Pons (tissue), 1 donor: ENCODE results near the gene PRR18.
"Not testable (repeated sequence)": the region's sequence is repeated elsewhere in the genome, so short reads cannot be mapped to it uniquely, and the experiment has no call there.

ENCODE experiments used
- DNase-seq: peaks from one replicate; pipeline ENCODE4 v3.0.0-alpha.2; 2016; ENCODE audit warnings: low spot score

The PRR18 gene, protein sequence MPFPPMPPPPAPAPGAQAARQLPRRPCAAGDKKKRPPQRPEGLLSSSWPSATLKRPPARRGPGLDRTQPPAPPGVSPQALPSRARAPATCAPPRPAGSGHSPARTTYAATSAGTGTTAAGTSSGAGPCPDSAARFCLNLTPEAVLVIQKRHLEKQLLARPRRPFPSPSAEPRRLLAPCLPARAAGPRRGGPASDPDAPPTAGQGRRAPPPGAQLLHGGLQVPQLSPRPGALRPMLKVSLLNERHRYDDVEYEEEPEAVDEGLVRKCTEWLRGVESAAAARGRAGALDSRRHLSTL

GRCh38 chr6:166308033-166308768, at the start of gene PRR18:
Gene PRR18 (minus strand): TSS chr6:166308392. CDS start chr6:166308142, 250 bp downstream.
- DNase-seq: peak; percentile 77

DNA sequence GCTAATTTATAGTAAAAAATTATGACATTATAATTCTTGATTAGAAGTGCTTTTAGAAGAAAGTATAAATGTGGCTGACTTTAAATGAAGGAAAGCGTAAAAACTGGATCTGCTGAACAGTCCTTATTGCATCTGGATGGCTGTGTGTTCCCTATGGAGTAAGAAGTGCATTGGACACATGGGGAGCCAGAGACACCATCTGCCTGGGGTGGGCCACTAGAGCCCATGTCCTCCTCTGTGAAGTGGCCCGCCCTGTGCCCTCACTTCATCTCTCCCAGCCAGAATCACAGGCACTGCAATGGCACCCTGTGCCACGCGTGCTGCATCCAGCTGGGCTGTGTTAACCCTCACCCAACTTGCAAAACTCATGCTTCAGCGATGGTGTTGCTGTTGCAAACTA, 47.4 kb upstream of the PRR18 start:
- no peak for DNase-seq

GRCh38 chr6:166354965-166355364, 46.8 kb upstream of the PRR18 start:
- DNase-seq: no peak

DNA sequence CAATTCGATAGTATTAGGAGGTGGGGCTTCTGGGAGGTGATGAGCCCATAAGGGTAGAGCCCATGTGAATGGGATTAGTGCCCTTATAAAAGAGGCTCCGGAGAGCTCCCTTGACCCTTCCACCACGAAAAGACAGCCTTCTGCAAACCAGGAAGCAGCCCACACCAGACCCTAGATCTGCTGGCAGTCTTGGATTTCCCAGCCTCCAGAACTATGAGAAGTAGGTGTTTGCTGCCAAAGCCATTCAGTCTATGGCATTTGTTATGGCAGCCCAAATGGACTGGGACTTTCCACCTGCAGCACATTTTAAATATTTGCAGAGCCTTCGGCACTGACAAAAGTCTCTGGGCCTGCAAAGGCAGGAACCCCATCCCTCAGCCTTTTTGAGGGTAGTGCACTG, 46.0 kb upstream of the PRR18 start:
- DNase-seq: no peak

DNA sequence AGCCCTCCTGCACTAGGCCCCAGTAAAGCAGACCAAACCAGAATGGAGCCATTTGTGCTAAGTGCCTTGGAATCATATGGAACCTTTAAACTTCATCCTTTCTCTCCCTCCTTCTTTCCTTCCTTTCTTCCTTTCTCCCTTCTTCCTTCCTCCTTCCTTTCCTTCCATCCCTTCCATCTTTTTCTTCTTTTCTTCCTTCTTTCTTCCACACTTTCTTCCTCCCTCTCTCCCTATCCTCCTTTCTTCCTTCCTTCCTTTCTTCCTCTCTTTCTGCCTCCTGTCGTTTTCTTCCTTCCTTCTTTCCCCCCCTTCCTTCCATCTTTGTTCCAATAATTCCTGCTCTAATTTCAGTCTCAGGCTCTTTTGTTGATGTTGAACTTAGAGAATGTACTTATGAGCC, 45.3 kb upstream of the PRR18 start:
- DNase-seq: no peak

- DNase-seq: no peak
These were observed 44.7 kb upstream of the PRR18 start for GRCh38 chr6:166352923-166353322.

GRCh38 chr6:166351715-166352285, 43.6 kb upstream of the PRR18 start:
- DNase-seq: peak; percentile 79

DNA sequence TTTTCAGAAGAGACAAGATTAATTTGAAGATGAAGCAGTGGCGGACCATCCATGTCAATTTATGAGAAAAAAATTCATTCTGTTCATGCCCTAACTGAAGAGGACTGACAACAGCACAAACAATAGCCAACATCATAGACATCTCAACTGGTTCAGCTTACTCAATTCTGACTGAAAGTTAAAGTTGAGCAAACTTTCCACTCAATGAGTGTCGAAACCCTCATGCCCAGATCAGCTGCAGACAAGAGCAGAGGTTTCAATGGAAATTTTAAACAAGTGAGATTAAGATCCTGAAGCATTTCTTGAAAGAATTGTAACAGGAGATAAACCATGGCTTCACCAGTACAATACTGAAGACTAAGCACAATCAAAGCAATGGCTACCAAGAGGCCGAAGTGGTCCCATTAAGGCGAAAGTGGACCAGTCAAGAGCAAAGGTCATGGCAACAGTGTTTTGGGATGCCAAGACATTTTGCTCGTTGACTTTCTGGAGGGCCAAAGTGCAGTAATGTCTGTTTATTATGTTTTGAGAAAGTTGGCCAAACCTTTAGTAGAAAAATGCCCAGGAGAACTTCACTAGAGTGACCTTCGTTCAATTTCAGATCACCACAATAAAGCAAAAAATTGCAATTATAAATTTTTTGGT, 40.2 kb upstream of the PRR18 start:
- no peak for DNase-seq

GRCh38 chr6:166346965-166347364, 38.8 kb upstream of the PRR18 start:
- no peak for DNase-seq

DNA sequence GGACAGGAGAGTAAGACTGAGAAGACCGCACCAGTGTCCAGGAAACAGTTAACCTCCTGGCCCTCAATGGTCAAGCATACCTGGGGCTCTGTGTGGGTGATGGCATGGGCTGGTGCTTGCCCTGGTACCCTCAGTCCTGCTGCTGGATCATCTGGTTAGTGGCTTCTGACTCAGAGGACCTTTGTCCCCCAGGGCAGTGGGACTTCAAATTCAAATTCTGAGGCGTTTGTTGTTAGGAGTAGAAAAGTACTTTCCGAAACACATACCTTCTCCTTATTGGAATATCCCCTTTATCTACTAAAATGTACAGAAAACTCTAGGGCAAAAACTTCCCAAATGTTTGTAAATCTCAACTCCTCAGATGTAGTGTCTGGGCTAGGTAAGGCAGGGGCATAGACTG, 38.3 kb upstream of the PRR18 start:
- DNase-seq: no peak

- not testable (repeated sequence) for DNase-seq
These were observed 37.5 kb upstream of the PRR18 start for GRCh38 chr6:166345672-166346071.

DNA sequence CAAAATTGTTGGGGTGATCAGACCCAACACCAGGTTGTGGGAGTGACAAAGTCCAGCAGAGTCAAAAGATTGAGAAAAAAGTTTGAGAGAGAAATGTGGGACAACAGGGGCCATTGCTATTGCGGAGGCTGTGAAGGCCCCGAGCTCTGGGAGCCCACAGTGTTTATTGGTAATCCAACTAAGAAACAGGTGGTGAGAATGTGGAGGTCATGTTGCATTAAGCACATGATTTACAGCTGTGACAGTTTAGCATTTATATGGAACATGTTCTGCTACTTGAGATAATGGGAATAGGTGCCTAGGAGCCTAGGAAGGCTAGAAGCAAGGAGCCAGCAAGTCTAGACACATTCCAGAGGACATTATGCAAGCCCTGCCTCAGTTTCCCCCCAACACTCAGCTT, 36.7 kb upstream of the PRR18 start:
- DNase-seq: not testable (repeated sequence)

DNA sequence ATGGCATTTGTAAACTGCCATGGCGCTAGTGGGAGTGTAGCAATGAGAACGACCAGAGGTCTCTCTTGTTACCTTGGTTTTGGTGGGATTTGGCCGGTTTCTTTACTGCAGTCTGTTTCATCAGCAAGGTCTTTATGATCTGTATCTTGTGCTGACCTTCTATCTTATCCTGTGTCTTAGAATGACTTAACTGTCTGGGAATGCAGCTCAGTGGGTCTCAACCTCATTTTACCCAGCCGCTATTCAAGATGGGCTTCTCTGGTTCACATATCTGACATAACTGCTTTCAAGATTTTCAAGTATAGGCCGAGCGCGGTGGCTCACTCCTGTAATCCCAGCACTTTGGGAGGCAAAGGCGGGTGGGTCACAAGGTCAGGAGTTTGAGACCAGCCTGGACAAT, 36.0 kb upstream of the PRR18 start:
- DNase-seq: no peak

- DNase-seq: peak; percentile 31
These were observed 34.9 kb upstream of the PRR18 start for GRCh38 chr6:166343150-166343487.

- peak; percentile 64 for DNase-seq
These were observed 34.4 kb upstream of the PRR18 start, which contains the start of gene SFT2D1 for GRCh38 chr6:166342349-166343149. Gene SFT2D1 (minus strand): TSS chr6:166342545. CDS start chr6:166342481, 64 bp downstream.

DNA sequence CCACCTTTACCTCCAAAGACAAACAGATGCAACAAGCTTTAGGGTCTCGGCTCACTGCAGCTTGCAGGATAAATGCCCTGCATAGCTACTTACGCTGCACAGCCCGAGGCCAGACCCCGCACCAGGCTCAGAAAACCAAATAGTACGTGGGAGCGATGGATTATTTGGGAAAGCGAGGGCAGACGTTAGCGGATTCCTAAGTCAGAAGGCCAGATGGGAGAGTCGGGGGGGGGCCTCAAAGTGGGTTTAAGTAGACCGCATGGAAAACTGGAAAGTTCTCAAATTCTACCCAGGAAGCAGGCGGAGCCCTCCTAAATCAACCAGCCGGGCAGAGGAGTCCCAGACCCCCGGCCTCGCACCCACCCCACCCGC, 33.8 kb upstream of the PRR18 start:
- no peak for DNase-seq

- no peak for DNase-seq
These were observed 33.3 kb upstream of the PRR18 start for GRCh38 chr6:166341464-166341863.

GRCh38 chr6:166338854-166339253, 30.7 kb upstream of the PRR18 start:
- DNase-seq: no peak

- no peak for DNase-seq
These were observed 28.7 kb upstream of the PRR18 start for GRCh38 chr6:166336847-166337246.

DNA sequence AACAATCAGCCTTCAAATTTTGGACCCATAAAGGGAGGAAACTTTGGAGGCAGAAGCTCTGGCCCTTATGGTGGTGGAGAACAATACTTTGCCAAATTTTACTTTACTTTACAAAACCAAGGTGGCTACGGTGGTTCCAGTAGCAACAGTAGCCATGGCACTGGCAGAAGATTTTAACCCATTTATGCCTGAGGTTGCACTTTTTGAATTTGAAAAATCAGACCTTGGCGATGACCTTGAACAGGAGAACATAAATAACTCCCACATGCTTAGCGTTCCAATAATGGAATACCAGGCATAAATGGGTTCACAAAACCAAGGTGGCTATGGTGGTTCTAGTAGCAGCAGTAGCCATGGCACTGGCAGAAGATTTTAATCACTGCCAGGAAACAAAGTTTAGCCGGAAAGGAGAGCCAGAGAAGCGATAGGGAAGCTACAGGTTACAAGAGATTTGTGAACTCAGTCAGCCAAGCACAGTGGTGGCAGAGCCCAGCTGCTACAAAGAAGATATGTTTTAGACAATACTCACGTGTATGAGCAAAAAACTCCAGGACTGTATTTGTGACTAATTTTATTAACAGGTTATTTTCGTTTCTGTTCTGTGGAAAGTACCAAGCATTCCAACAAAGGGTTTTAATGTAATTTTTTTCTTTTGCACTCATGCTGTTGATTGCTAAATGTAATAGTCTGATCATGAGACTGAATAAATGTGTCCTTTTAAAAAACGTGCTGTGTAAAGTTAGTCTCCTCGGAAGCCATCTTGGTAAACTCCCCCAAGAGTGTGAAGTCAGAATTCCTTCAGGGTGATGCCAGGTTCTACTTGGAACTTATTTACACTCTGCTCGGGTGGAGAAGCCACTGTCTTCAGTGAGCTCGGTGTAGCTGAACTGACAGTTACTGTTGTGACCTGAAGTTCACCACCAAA, 27.4 kb upstream of the PRR18 start:
- no peak for DNase-seq

DNA sequence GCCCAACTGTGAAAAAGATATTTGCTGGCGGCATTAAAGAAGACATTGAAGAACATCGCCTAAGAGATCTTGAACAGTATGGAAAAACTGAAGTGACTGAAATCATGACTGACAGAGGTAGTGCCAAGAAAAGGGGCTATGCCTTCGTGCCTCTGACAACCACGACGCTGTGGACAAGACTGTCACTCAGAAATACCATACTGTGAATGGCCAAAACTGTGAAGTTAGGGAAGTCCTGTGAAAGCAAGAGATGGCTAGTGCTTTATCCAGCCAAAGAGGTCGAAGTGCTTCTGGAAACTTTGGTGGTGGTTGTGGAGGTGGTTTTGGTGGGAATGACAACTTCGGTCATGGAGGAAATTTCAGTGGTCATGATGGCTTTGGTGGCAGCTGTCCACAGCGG, 26.7 kb upstream of the PRR18 start:
- no peak for DNase-seq
